Motor neuron (in vitro differentiated cells): Measurements from ENCODE around the gene ZCCHC14. TPM values are rescaled to one million over a fixed set of nuclear protein-coding genes. Genes with fewer than 3 reads are reported as not detected.

Experiments used
- total RNA-seq, 8 experiments: library from RNA; unstranded; fragments of 300-600 nt; gene quantifications; 2 replicates each; pipeline versions ENCODE4 v1.2.3 to v1.2.4, GENCODE V29; 2022

The ZCCHC14 gene
- total RNA-seq, 8 experiments from 2014 or later, result 11.2 to 30.3 (median 17.0) TPM

Other genes starting within 250 kb of the ZCCHC14 start
- gene C16orf95, start 175.6 kb downstream of the ZCCHC14 start, total RNA-seq, result 1 to 10 TPM; 2.9 to 5.4 (median 4.2) TPM
- gene FBXO31, start 109.2 kb downstream of the ZCCHC14 start, total RNA-seq, result 10 to 100 TPM; 12.2 to 23.2 (median 18.0) TPM
- gene MAP1LC3B, start 100.7 kb downstream of the ZCCHC14 start, total RNA-seq, result 100 to 1,000 TPM in 1 of 8 experiments, 10 to 100 TPM in 7; 44.0 to 104 (median 67.8) TPM
- gene JPH3, start 109.5 kb upstream of the ZCCHC14 start, total RNA-seq, result 10 to 100 TPM in 5 of 8 experiments, under 1 TPM in 3; 0.51 to 23.5 (median 12.8) TPM